Measurements from ENCODE around the gene CPNE5.

Gene CPNE5

DNA sequence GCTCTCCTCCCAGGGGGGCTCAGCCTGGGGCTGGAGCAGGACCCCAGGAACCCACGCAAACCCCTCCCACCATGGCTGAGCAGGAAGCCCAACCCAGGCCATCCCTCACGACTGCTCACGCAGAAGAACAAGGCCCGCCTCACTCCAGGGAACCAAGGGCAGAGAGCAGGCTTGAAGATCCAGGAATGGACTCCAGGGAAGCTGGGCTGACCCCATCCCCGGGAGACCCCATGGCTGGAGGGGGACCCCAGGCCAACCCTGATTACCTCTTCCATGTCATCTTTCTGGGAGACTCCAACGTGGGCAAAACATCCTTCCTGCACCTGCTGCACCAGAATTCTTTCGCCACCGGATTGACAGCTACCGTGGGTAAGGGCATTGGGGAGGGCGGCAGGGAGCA is 116.9 kb downstream of the CPNE5 start:
- Histone ChIP-seq H3K79me2 (ENCODE audit: control insufficient read depth, insufficient read depth, low read length, unreplicated experiment) (no peaks in the 10 kb centered on the region), H3K27ac (ENCODE audit: low read depth, low read length) (no peak overlapping the region), H3K27me3 (ENCODE audit: insufficient read depth, low read length) (no peaks in the 10 kb centered on the region), H3K4me1 (ENCODE audit: control insufficient read depth, insufficient read depth, low read length, unreplicated experiment) (no peaks in the 10 kb centered on the region), H3K4me3 (ENCODE audit: low read depth, low read length) (no peak overlapping the region), H3K36me3 (ENCODE audit: insufficient read depth, low read length) (no peaks in the 10 kb centered on the region), H2AFZ (ENCODE audit: low read length, unreplicated experiment) (no peak overlapping the region)

DNA sequence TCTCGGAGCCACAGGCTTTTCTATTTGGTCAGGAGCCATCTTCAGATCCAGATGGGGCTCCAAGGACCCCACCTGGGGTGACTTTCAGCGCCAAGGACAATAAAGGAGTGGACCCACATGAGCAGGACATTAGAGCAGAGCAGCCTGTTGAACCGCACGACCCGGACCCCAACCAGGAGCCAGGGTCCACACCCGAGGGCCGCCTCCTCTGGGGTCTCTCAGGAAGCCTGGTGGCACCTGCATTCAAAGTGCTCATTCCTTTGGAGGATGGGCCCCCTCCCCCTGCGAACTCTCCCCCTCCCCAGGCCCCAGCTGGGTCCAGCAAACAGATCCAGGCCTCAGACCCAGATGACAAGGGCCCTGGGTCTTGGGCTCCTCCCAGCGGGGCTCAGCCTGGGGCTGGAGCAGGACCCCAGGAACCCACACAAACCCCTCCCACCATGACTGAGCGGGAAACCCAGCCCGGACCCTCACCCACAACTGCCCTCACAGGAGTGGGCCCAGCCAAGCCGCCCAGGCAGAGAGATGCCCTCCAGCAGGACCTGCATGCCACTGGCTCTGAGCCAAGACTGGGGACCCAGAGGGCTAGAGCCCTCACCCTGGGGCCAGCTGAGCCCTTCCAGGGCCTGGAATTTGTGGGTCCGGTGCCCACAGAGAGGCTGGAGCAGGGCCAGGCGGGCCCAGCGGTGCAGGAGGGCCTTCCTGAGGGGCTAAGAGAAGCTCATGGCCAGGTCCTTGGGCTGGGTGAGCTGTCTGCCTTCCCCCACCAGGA is 117.7 kb downstream of the CPNE5 start:
- Histone ChIP-seq H3K79me2 (ENCODE audit: control insufficient read depth, insufficient read depth, low read length, unreplicated experiment) (no peaks in the 10 kb centered on the region), H3K27ac (ENCODE audit: low read depth, low read length) (no peak overlapping the region), H3K27me3 (ENCODE audit: insufficient read depth, low read length) (no peaks in the 10 kb centered on the region), H3K4me1 (ENCODE audit: control insufficient read depth, insufficient read depth, low read length, unreplicated experiment) (no peaks in the 10 kb centered on the region), H2AFZ (ENCODE audit: low read length, unreplicated experiment) (no peak overlapping the region), H3K36me3 (ENCODE audit: insufficient read depth, low read length) (no peaks in the 10 kb centered on the region), H3K4me3 (ENCODE audit: low read depth, low read length) (no peak overlapping the region)

DNA sequence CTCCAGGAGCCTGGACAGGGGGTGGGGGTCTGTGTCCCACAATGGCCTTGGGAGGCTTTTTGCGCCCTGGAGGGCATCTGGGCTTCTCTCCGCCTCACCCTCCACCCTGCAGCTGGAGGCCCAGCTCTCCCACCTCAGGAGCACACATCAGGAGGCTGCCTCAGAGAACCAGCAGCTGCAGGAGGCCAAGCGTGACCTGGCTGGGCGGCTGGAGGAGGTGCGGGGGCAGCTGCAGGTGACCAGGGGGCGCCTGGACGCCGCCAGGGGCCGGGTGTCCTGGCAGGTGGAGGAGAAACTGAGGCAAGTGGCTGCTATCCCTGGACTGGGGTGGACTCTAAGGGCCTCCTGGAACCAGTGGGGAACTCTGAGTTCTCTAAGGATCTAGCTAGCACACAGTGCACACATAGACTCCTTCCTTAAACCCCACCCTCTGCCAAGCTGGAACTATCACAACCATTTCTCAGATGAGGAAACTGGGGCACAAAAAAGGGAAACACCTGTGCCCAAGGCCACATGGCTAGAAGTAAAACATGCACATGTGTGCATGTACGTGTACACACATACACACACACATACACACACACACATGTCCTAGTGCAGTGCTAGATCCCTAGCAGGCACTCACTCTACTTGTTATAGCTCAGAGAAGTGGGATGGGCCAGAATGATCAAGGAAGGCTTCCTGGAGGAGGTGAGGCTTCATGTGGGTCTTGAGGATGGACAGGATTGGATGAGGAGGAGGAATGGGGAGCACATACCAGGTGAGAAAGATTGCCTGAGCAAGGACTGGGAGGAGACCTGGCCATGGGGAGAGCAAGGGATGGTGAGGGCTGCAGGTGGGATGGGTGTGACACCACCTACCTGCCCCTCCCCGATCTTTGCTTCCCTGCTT is 118.7 kb downstream of the CPNE5 start:
- Histone ChIP-seq H3K27me3 (ENCODE audit: insufficient read depth, low read length) (no peaks in the 10 kb centered on the region), H3K79me2 (ENCODE audit: control insufficient read depth, insufficient read depth, low read length, unreplicated experiment) (no peaks in the 10 kb centered on the region), H3K36me3 (ENCODE audit: insufficient read depth, low read length) (no peaks in the 10 kb centered on the region), H3K4me1 (ENCODE audit: control insufficient read depth, insufficient read depth, low read length, unreplicated experiment) (no peaks in the 10 kb centered on the region), H3K4me3 (ENCODE audit: low read depth, low read length) (no peak overlapping the region), H2AFZ (ENCODE audit: low read length, unreplicated experiment) (no peak overlapping the region), H3K27ac (ENCODE audit: low read depth, low read length) (no peak overlapping the region)

DNA sequence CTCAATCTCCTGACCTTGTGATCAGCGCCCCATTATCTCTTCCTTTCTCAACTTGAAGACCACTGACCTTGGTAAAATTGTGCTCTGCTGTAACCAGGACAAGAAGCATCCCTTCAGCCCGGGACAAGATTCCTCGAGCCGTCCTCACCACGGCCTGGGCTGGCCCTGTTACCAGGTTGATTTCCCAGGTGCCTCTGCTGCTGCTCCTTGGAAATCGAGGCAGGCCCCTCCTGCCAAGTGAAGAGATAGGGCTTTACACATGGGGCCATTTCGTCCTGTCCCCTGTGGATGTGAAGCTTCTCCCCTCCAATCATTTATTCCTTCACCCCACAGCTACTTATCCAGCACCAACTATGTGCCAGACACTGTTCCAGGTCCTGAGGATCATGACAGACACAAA is 120.1 kb downstream of the CPNE5 start:
- Histone ChIP-seq H3K27me3 (ENCODE audit: insufficient read depth, low read length) (no peaks in the 10 kb centered on the region), H3K4me1 (ENCODE audit: control insufficient read depth, insufficient read depth, low read length, unreplicated experiment) (no peaks in the 10 kb centered on the region), H3K79me2 (ENCODE audit: control insufficient read depth, insufficient read depth, low read length, unreplicated experiment) (no peaks in the 10 kb centered on the region), H3K27ac (ENCODE audit: low read depth, low read length) (no peak overlapping the region), H3K36me3 (ENCODE audit: insufficient read depth, low read length) (no peaks in the 10 kb centered on the region), H3K4me3 (ENCODE audit: low read depth, low read length) (no peak overlapping the region), H2AFZ (ENCODE audit: low read length, unreplicated experiment) (no peak overlapping the region)

DNA sequence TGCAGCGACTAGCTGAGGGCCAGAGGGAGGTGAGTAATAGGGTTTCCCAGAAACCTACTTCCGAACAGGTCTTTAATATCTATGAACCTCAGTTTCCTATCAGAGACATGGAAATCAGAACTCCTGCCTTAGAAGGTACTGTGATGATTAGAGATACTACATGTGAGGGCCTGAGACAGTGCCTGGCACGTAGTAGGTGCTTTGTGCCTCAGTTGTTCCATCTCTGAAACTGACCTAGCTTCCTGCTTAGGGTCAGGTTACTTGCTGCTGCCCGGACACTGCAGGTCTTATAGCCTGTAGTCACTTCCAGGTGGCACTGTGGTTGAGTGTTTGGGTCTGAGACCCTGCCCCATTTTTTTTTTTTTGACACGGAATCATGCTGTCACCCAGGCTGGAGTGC is 120.7 kb downstream of the CPNE5 start:
- H3K36me3 ChIP-seq (ENCODE audit: insufficient read depth, low read length) = no peaks in the 10 kb centered on the region
- no peak overlapping the region for H3K27ac ChIP-seq (ENCODE audit: low read depth, low read length)
- H3K79me2 ChIP-seq (ENCODE audit: control insufficient read depth, insufficient read depth, low read length, unreplicated experiment) = no peaks in the 10 kb centered on the region
- no peaks in the 10 kb centered on the region for H3K4me1 ChIP-seq (ENCODE audit: control insufficient read depth, insufficient read depth, low read length, unreplicated experiment)
- H3K27me3 ChIP-seq (ENCODE audit: insufficient read depth, low read length) = no peaks in the 10 kb centered on the region
- no peak overlapping the region for H2AFZ ChIP-seq (ENCODE audit: low read length, unreplicated experiment)
- no peak overlapping the region for H3K4me3 ChIP-seq (ENCODE audit: low read depth, low read length)

DNA sequence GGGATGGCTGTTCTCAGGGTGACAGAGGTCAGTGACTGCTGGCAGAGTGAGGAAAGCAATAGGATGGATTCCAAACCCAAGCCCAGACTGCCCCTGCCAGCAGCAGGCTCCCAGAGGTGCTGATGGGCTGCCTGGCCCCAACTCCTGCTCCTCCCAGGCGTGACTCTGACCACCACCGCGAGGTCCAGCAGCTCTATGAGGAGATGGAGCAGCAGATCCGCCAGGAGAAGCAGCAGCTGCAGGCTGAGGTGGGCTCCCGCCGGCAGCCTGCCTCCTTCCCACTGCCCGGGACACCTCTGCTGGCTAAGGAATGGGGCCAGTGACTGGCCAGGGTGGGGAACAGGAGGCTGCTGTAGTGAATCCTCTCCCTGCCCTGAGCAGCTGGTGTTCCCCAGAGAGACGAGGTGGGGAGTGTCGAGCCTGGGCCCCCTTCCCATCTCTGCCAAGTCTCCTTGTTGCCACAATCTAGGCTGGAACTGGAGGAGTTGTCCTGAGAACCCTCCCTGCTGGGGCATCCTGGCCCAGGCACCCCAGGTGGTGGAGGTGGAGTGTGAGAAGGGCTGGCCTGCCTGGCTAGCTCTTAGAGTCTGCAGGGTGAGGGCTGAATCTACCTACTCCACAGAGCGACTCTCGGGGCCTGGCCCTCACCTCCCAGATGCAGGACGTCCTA is 121.2 kb downstream of the CPNE5 start:
- H2AFZ ChIP-seq (ENCODE audit: low read length, unreplicated experiment) = no peak overlapping the region
- H3K79me2 ChIP-seq (ENCODE audit: control insufficient read depth, insufficient read depth, low read length, unreplicated experiment) = no peaks in the 10 kb centered on the region
- H3K36me3 ChIP-seq (ENCODE audit: insufficient read depth, low read length) = no peaks in the 10 kb centered on the region
- no peaks in the 10 kb centered on the region for H3K27me3 ChIP-seq (ENCODE audit: insufficient read depth, low read length)
- H3K4me1 ChIP-seq (ENCODE audit: control insufficient read depth, insufficient read depth, low read length, unreplicated experiment) = no peaks in the 10 kb centered on the region
- H3K4me3 ChIP-seq (ENCODE audit: low read depth, low read length) = no peak overlapping the region
- H3K27ac ChIP-seq (ENCODE audit: low read depth, low read length) = no peak overlapping the region

DNA sequence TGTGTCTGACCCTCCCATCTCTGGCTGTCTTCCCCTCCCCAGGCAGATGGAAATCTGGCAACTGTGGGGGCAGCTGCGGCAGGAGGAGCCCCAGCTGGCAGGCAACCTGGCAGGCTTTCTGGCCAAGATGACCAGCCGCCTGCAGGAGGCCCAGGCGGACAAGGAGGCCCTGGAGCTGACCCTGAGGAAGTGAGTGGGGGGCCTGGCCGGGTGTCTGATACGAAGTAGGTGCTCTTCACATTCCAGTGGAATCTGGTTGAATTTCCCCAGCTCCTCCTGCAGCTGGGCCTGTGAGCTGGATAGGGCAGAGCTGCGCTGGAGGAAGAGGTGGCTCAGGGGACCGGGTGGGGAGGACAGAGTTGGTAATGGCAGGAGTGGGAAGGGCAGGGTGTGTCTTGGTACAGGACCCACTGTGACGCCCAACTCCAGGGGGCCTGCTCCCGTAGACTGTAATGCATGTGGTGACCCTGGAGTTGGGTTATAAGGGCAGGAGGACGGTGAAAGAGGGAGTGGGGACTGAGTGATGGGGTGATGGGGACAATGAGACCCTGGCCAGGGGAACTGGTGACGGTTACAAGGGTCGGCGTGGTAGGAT is 121.9 kb downstream of the CPNE5 start:
- Histone ChIP-seq H3K4me3 (ENCODE audit: low read depth, low read length) (no peak overlapping the region), H3K4me1 (ENCODE audit: control insufficient read depth, insufficient read depth, low read length, unreplicated experiment) (no peaks in the 10 kb centered on the region), H2AFZ (ENCODE audit: low read length, unreplicated experiment) (no peak overlapping the region), H3K27me3 (ENCODE audit: insufficient read depth, low read length) (no peaks in the 10 kb centered on the region), H3K27ac (ENCODE audit: low read depth, low read length) (no peak overlapping the region), H3K36me3 (ENCODE audit: insufficient read depth, low read length) (no peaks in the 10 kb centered on the region), H3K79me2 (ENCODE audit: control insufficient read depth, insufficient read depth, low read length, unreplicated experiment) (no peaks in the 10 kb centered on the region)

DNA sequence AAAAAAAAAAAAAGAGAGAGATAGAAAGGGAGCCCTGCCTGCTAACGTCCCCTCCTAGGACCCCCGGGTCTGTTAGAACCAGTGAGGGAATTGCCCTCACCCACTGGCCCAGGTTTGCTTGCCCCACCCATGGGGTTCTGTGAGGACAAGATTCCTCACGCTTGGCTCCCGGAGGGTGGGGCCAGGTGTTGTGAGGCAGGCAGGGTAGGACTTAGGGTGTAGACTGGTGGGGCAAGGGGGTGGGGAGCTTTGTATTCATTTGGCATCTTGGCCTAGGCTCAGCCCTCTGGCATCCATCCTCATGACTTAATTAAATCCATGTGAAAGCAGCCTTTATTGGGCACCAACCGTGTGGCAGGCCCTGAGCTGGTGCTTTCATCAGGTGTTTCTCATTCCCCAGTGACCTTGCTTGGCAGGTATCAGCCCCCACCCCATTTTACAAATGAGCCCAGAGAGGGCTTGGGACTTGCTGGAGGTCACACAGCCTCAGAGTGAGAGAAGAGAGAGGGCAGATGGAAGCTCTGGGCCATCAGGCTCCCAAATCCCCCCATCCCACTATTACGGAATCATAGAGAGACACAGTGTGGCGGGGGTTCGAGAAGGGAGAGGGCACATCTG is 122.7 kb downstream of the CPNE5 start:
- H3K4me1 ChIP-seq (ENCODE audit: control insufficient read depth, insufficient read depth, low read length, unreplicated experiment) = no peaks in the 10 kb centered on the region
- H3K36me3 ChIP-seq (ENCODE audit: insufficient read depth, low read length) = no peaks in the 10 kb centered on the region
- H2AFZ ChIP-seq (ENCODE audit: low read length, unreplicated experiment) = no peak overlapping the region
- no peak overlapping the region for H3K4me3 ChIP-seq (ENCODE audit: low read depth, low read length)
- no peak overlapping the region for H3K27ac ChIP-seq (ENCODE audit: low read depth, low read length)
- H3K27me3 ChIP-seq (ENCODE audit: insufficient read depth, low read length) = no peaks in the 10 kb centered on the region
- no peaks in the 10 kb centered on the region for H3K79me2 ChIP-seq (ENCODE audit: control insufficient read depth, insufficient read depth, low read length, unreplicated experiment)

DNA sequence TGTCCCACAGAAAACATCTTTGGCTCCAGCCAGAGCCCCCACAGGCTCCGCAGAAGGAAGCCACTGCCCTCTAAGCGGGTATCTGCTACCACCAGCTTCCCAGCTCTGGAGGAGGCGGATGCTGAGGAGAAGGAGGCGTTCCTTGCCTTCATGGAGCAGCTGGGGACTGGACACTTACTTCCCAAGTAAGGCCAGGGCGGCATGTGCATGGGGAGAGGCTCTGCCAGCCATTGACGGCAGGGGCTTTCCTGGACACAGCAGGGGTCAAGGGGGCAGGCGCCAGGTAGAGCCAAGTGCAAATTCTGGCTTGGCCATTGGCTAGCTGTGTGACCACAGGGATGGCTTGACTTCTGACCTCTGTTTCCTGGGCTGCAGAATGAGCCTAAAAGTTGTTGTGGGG is 123.8 kb downstream of the CPNE5 start:
- Histone ChIP-seq H3K4me3 (ENCODE audit: low read depth, low read length) (no peak overlapping the region), H3K27me3 (ENCODE audit: insufficient read depth, low read length) (no peaks in the 10 kb centered on the region), H3K27ac (ENCODE audit: low read depth, low read length) (no peak overlapping the region), H3K79me2 (ENCODE audit: control insufficient read depth, insufficient read depth, low read length, unreplicated experiment) (no peaks in the 10 kb centered on the region), H3K4me1 (ENCODE audit: control insufficient read depth, insufficient read depth, low read length, unreplicated experiment) (no peaks in the 10 kb centered on the region), H3K36me3 (ENCODE audit: insufficient read depth, low read length) (no peaks in the 10 kb centered on the region), H2AFZ (ENCODE audit: low read length, unreplicated experiment) (no peak overlapping the region)

DNA sequence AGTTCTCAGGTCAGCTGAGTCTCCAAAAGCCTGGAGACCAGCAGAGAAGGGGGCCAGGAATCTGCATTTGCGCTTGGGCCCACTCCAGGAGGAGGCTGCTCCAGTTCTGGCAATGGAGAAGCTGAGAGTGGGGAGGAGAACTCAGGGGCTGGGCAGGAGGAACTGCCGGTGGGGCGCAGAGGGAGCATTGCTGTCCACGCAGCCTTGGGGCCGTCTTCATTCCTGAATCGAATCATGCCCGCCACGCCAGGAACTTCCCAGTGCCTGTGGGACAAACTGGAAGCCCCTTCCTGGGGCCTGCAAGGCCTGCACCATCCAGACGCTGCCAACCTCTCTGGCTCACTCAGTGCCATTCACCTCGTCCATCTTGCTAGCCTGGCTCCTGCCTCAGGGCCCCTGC is 124.7 kb downstream of the CPNE5 start:
- Histone ChIP-seq H2AFZ (ENCODE audit: low read length, unreplicated experiment) (no peak overlapping the region), H3K4me1 (ENCODE audit: control insufficient read depth, insufficient read depth, low read length, unreplicated experiment) (no peaks in the 10 kb centered on the region)

More for the DNA sequence above, 124.7 kb downstream of the CPNE5 start:
- no peak overlapping the region for H3K27ac ChIP-seq (ENCODE audit: low read depth, low read length)
- no peaks in the 10 kb centered on the region for H3K79me2 ChIP-seq (ENCODE audit: control insufficient read depth, insufficient read depth, low read length, unreplicated experiment)
- H3K27me3 ChIP-seq (ENCODE audit: insufficient read depth, low read length) = no peaks in the 10 kb centered on the region
- H3K4me3 ChIP-seq (ENCODE audit: low read depth, low read length) = no peak overlapping the region
- no peaks in the 10 kb centered on the region for H3K36me3 ChIP-seq (ENCODE audit: insufficient read depth, low read length)

All from ACC112 (cell line).